Adrenal gland (tissue), 12 donors: ENCODE data around the gene SPNS3. TPM values are rescaled to one million over a fixed set of nuclear protein-coding genes. Genes with fewer than 3 reads are reported as not detected.
A peak's percentile ranks its signal among the peaks of the same experiment; 100 is the strongest.

Experiments used
- DNase-seq, 7 donors: peaks; one replicate each; pipeline ENCODE4 v3.0.0-alpha.2; 2019 to 2020
- H3K27ac ChIP-seq, 5 donors: fragments of 200-600 bp; sonication (generic) in 4 of 5; 1 replicate in 3 of 5; 2 replicates in 2 of 5; pipeline versions ENCODE4 v1.5.1 to v1.8.0; 2016 to 2020; ENCODE audit warnings: mild to moderate bottlenecking in 1 of 5
- H3K27me3 ChIP-seq: fragments of 200-600 bp; 2 replicates; pipeline ENCODE4 v1.8.0; 2021
- H3K36me3 ChIP-seq, 2 donors: fragments of 200-600 bp; replicated peaks in 1 of 2; 1 replicate in 1 of 2; 2 replicates in 1 of 2; pipeline versions ENCODE4 v1.5.1 to v1.8.0; 2018 to 2022
- H3K4me1 ChIP-seq, 2 donors: fragments of 200-600 bp; replicated peaks in 1 of 2; 1 replicate in 1 of 2; 2 replicates in 1 of 2; pipeline versions ENCODE4 v1.5.1 to v1.8.0; 2018 to 2021
- H3K4me3 ChIP-seq, 4 donors: fragments of 200-600 bp; sonication (generic) in 3 of 4; one replicate each; pipeline ENCODE4 v1.5.1; 2016 to 2018
- H3K9me3 ChIP-seq, 3 donors: fragments of 200-600 bp; sonication (generic) in 1 of 3; replicated peaks in 1 of 3; 1 replicate in 2 of 3; 2 replicates in 1 of 3; pipeline versions ENCODE4 v1.5.1 to v1.8.0; 2016 to 2021
- CTCF ChIP-seq, 6 experiments: fragments of 450-650 bp in 4 of 6; fragments of 200-600 bp in 2 of 6; sonication (generic) in 1 of 6; IDR thresholded peaks; 1 replicate in 5 of 6; 2 replicates in 1 of 6; pipeline versions ENCODE4 v1.5.1 to v1.8.0; 2016 to 2021; ENCODE audit warnings: antibody characterized with exemption in 6 of 6, mild to moderate bottlenecking in 2 of 6, moderate library complexity in 1 of 6
- POLR2A ChIP-seq, 2 donors: fragments of 450-650 bp; IDR thresholded peaks; one replicate each; pipeline ENCODE4 v1.6.1; 2017; ENCODE audit warnings: antibody characterized with exemption in 2 of 2, mild to moderate bottlenecking in 2 of 2, moderate library complexity in 1 of 2
- WGBS, 4 donors: extraction: QIAGEN DNeasy Blood & Tissue Kit in 2 of 4; methylation state at CpG; one replicate each; pipeline versions ENCODE4 v1.1.5 to v1.1.7; 2013 to 2017; 5-methylcytosine and 5-hydroxymethylcytosine counted together
- intact Hi-C, 2 donors: fragments of 100-400 bp; cut with DNase I; formaldehyde crosslinking; loops; one replicate each; pipeline versions ENCODE4 v1.14.1 to v1.15.0; 2022 to 2023
- polyA plus RNA-seq, 3 donors: library from polyadenylated mRNA; stranded (reverse); fragments of 200-250 nt in 2 of 3; fragments of 350-450 nt in 1 of 3; fragmentation: Illumina TruSeq in 1 of 3; extraction: RNeasy Lipid Tissue Mini Kit (QIAGEN cat#74804) in 1 of 3; gene quantifications; one replicate each; pipeline ENCODE4 v1.2.3, GENCODE V29; 2013 to 2014
- total RNA-seq, 9 donors: library from RNA; depleted of rRNA in 4 of 9; stranded (reverse); fragments of >200 nt in 4 of 9; fragments of 120-200 nt in 1 of 9; fragmentation: NEBNext Ultra II Directional in 1 of 9; extraction: Animal tissue kit (Norgen Biotek cat#: 25700) in 1 of 9; gene quantifications; one replicate each; pipeline versions ENCODE4 v1.1.0 to v1.2.4, GENCODE V29; 2013 to 2023
- donor health status: healthy with polysubstance abuse.
- donor health status: Bipolar disorder and iron deficiency.
- donor health status: DM: yes; HTN: yes; CAD: no.
- donor health status: DM: no; HTN: no; CAD: no.
- donor health status: DM: no; HTN: no; CAD: no.
- donor health status: DM: yes; HTN: yes; CAD: no.

Gene SPNS3
- total and polyA plus RNA-seq, 12 donors, result 0.33 to 10.5 (median 4.3) TPM

GRCh38 chr17:4498461-4499397 is 65.0 kb downstream of the SPNS3 start, which contains the start of gene SPNS2:
SPNS2 (plus strand) TSS chr17:4498881; CDS start chr17:4499048, 167 bp downstream.
- DNase-seq, result peak in 5 of 7 donors; percentile 44 to 64 (median 54)
- H3K4me3 ChIP-seq, result peak within 1 kb of the TSS in 1 of 4 donors; percentile 52
- H3K27ac ChIP-seq, result peak within 1 kb of the TSS in 1 of 5 donors; percentile 37
- TF ChIP-seq POLR2A (IDR thresholded peaks at IDR 0.05) (peak in 1 of 2 donors; percentile 34), CTCF (IDR thresholded peaks at IDR 0.05) (no peak)
- intact Hi-C loops, result no loop called here
- H3K4me1 ChIP-seq, result peaks cover 5 to 12% of the 10 kb centered on the region in 2 donors
- no peaks in the 10 kb centered on the region for H3K36me3 ChIP-seq
- peaks cover 6% of the 10 kb centered on the region for H3K27me3 ChIP-seq
- 0 to 1% (median 1%) methylated on average over 18 to 114 of the region's 117 CpGs; no CpG with 5 or more reads in 1 of the 4 donors for WGBS, 4 donors
- no peaks in the 10 kb centered on the region for H3K9me3 ChIP-seq

GRCh38 chr17:4499431-4500190 is 65.9 kb downstream of the SPNS3 start:
- Histone ChIP-seq H3K27me3 (peaks cover 13% of the 10 kb centered on the region), H3K4me1 (peaks cover 5 to 12% of the 10 kb centered on the region in 2 donors)
- WGBS, 4 donors, result 1% methylated on average over 27 to 53 of the region's 53 CpGs

GRCh38 chr17:4500191-4500571 is 66.4 kb downstream of the SPNS3 start:
- Histone ChIP-seq H3K27ac (no peak overlapping the region), H3K4me3 (peak overlapping the region in 1 of 4 donors; percentile 52), H3K4me1 (peaks cover 5 to 12% of the 10 kb centered on the region in 2 donors), H3K9me3 (no peaks in the 10 kb centered on the region), H3K36me3 (no peaks in the 10 kb centered on the region), H3K27me3 (peaks cover 13% of the 10 kb centered on the region)
- no peak for TF ChIP-seq CTCF (IDR thresholded peaks at IDR 0.05)
- no peak for TF ChIP-seq POLR2A (IDR thresholded peaks at IDR 0.05)
- WGBS, 4 donors, result 14 to 36% (median 20%) methylated on average over 5 to 7 of the region's 7 CpGs
- no peak for DNase-seq
- intact Hi-C loops, result no loop called here

More at GRCh38 chr17:4499431-4500190, 65.9 kb downstream of the SPNS3 start:
- intact Hi-C loops, result no loop called here
- DNase-seq, result peak in 1 of 7 donors; percentile 32
- no peak for TF ChIP-seq CTCF (IDR thresholded peaks at IDR 0.05)
- TF ChIP-seq POLR2A (IDR thresholded peaks at IDR 0.05), result no peak
- Histone ChIP-seq H3K27ac (peak overlapping the region in 1 of 5 donors; percentile 37), H3K4me3 (peak overlapping the region in 1 of 4 donors; percentile 52), H3K36me3 (no peaks in the 10 kb centered on the region), H3K9me3 (no peaks in the 10 kb centered on the region)
